Esophagus muscularis mucosa (tissue), 3 donors: Measurements from ENCODE around the gene DPYSL4.

Experiments used
- POLR2AphosphoS5 ChIP-seq, 2 donors: sonication (generic); formaldehyde crosslinking; IDR thresholded peaks; one replicate each; pipeline ENCODE4 v1.6.1; 2017; ENCODE audit warnings: antibody characterized with exemption in 2 of 2
- TF ChIP-seq, protein P1 (sequence below), 3 experiments: fragments of 200-600 bp in 2 of 3; fragments of 450-650 bp in 1 of 3; sonication (generic) in 2 of 3; IDR thresholded peaks; one replicate each; pipeline ENCODE4 v1.5.1; 2017 to 2019; ENCODE audit warnings: antibody characterized with exemption in 3 of 3, mild to moderate bottlenecking in 2 of 3, moderate library complexity in 1 of 3

DNA sequence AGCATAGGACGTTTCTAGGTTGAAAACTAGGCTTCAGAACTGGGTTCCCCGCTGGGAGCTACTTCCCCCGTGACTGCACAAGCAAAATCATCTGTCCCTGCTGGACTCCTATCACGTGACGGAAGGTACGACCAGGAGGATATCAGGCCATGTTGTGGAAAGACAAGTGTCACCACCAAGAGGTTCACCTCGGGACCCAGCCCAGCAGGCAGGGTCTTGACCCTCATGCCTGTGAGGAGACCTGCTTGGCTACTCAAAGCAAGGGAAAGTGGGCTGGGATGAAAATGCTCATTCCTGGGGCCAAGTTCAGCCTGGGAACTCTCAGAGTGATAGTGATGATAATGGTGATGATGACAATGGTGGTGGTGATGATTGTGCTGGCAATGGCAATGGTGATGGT lies 32.3 kb upstream of the DPYSL4 start:
- TF ChIP-seq, protein P1, sequence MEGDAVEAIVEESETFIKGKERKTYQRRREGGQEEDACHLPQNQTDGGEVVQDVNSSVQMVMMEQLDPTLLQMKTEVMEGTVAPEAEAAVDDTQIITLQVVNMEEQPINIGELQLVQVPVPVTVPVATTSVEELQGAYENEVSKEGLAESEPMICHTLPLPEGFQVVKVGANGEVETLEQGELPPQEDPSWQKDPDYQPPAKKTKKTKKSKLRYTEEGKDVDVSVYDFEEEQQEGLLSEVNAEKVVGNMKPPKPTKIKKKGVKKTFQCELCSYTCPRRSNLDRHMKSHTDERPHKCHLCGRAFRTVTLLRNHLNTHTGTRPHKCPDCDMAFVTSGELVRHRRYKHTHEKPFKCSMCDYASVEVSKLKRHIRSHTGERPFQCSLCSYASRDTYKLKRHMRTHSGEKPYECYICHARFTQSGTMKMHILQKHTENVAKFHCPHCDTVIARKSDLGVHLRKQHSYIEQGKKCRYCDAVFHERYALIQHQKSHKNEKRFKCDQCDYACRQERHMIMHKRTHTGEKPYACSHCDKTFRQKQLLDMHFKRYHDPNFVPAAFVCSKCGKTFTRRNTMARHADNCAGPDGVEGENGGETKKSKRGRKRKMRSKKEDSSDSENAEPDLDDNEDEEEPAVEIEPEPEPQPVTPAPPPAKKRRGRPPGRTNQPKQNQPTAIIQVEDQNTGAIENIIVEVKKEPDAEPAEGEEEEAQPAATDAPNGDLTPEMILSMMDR (IDR thresholded peaks at IDR 0.05): no peak
- no peak for TF ChIP-seq POLR2AphosphoS5 (IDR thresholded peaks at IDR 0.05)
